Sigmoid colon (tissue), 4 donors: ENCODE measurements around the gene CABLES1.

Experiments used
- POLR2A ChIP-seq, 2 donors: fragments of 450-650 bp; IDR thresholded peaks; one replicate each; pipeline ENCODE4 v1.6.1; 2016; ENCODE audit warnings: antibody characterized with exemption in 2 of 2, mild to moderate bottlenecking in 2 of 2, moderate library complexity in 2 of 2
- POLR2AphosphoS5 ChIP-seq, 4 donors: sonication (generic); formaldehyde crosslinking; IDR thresholded peaks; one replicate each; pipeline ENCODE4 v1.6.1; 2017; ENCODE audit warnings: antibody characterized with exemption in 4 of 4
- TF ChIP-seq, protein P1 (sequence below), 4 experiments: fragments of 450-650 bp in 3 of 4; fragments of 200-600 bp in 1 of 4; IDR thresholded peaks; one replicate each; pipeline ENCODE4 v1.5.1; 2016 to 2019; ENCODE audit warnings: antibody characterized with exemption in 4 of 4, mild to moderate bottlenecking in 3 of 4, moderate library complexity in 2 of 4

- TF ChIP-seq, protein P1, sequence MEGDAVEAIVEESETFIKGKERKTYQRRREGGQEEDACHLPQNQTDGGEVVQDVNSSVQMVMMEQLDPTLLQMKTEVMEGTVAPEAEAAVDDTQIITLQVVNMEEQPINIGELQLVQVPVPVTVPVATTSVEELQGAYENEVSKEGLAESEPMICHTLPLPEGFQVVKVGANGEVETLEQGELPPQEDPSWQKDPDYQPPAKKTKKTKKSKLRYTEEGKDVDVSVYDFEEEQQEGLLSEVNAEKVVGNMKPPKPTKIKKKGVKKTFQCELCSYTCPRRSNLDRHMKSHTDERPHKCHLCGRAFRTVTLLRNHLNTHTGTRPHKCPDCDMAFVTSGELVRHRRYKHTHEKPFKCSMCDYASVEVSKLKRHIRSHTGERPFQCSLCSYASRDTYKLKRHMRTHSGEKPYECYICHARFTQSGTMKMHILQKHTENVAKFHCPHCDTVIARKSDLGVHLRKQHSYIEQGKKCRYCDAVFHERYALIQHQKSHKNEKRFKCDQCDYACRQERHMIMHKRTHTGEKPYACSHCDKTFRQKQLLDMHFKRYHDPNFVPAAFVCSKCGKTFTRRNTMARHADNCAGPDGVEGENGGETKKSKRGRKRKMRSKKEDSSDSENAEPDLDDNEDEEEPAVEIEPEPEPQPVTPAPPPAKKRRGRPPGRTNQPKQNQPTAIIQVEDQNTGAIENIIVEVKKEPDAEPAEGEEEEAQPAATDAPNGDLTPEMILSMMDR (IDR thresholded peaks at IDR 0.05) = no peak
- TF ChIP-seq POLR2AphosphoS5 (IDR thresholded peaks at IDR 0.05) (no peak), POLR2A (IDR thresholded peaks at IDR 0.05) (no peak)
These were observed 131.6 kb downstream of the CABLES1 start for GRCh38 chr18:23266717-23267446.
